ENCODE results near the gene DQX1. TPM values are rescaled to one million over a fixed set of nuclear protein-coding genes. Genes with fewer than 3 reads are reported as not detected.

Gene DQX1
- total and polyA plus RNA-seq, 2 of the 4 experiments (the other 2 are of a cell fraction): 0.07 TPM; not detected in 1

DNA sequence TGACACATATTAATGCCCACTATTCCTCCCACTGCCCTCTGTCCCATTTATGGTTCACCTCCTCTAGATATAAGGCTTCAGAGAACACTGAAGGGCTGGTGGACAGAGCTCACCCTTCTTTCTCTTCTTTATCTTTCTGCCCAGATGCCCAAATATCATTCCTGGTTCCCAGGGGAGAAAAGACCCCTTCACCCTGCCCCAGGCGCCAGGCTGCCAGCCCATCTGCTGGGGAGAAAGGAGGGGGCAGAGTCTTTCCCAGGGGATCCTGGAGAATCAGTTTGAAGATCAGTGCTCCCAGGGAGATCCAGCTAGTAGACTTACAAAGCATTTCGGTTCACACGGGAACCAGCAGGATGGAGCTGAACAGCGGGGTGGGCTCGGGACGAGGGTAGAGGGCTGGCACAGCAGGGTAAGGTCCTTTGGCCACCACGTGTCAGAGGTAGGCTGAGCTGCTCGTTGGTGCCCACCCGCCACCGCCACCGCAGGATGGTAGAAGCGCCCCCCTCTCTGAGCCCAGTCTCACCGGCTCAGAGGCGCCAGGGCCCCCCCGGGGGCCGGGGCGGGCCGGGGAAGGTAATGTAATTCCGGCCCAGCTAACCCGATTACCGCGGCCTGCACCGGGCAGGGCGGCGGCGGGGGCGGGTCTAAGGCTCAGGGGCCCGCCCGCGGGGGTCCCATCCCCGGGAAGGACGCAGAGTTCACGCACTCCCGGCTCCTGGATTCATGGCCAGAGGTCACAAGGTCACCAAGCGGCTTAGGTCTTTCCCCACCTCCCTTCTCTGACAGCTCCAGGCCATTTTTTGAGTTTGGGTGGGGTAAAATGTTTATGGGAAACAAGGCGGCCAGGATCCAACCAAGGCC is 13.1 kb downstream of the DQX1 start (continued):
- no peak for TF ChIP-seq MAFK (IDR thresholded peaks at IDR 0.05; ENCODE audit: low read depth, low read length)
- TF ChIP-seq RAD21 (IDR thresholded peaks at IDR 0.05; ENCODE audit: low read length): no peak
- no peak for TF ChIP-seq CEBPB (IDR thresholded peaks at IDR 0.05; ENCODE audit: low read depth, low read length)

DNA sequence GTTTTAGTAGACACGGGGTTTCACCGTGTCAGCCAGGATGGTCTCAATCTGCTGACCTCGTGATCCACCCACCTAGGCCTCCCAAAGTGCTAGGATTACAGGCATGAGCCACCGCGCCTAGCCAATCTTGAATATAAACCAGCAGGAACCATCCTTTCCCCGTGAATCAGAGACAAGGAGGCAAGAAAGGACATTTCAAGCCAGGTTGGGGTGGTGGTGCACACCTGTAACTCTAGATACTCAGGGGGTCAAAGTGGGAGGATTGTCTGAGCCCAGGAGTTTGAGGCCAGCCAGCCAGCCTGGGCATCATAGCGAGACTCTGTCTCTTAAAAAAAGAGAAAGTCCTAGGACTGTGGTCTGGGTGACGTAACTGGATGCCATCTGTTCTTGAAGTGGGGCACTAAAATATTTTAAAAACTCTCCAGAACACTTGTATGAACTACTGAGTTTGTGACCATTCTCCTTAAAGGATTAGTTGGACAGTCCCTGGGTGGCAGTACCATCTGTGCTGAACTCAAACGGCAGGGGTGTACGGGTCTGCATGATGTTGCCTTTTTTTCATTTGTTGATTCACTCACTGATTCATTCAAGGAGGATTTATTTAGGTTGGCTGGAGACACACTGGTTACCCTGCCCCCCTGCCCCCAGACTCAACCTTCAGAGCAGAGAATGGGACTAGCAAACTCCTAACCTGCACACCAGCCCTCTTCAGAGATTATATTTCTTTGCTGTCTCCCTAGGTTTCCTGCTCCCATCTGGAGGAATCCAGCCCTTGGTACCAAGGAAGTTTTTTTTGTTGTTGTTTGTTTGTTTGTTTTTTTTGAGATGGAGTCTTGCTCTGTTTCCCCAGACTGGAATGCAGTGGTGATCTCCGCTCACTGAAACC is 14.7 kb downstream of the DQX1 start:
- peaks cover 15% of the 10 kb centered on the region for H3K9me3 ChIP-seq (ENCODE audit: control insufficient read depth, insufficient read depth, low read length)
- H4K5ac ChIP-seq (ENCODE audit: low read depth, low read length): no peak overlapping the region
- POLR2A ChIA-PET (ENCODE audit: unreplicated experiment): no interaction called here
- in situ Hi-C loops (cut with MboI; ENCODE audit: low sequenced_read_pairs): no loop called here
- H3K36me3 ChIP-seq (ENCODE audit: control insufficient read depth, insufficient read depth, low read length): no peaks in the 10 kb centered on the region
- no CpG with 5 or more reads among the region's 11 CpGs for WGBS, 2 experiments (ENCODE audit: extremely low coverage in 2 of 2, insufficient read length in 1 of 2)
- H3K9ac ChIP-seq (ENCODE audit: low read depth, low read length): no peak overlapping the region
- H4K20me1 ChIP-seq (ENCODE audit: insufficient read depth, low read length): 0 out of 2 replicates have a peak, but pooled peaks cover 5% of the 10 kb centered on the region
- H3K4me3 ChIP-seq (ENCODE audit: insufficient read depth, low read depth, low read length): no peak overlapping the region
- H3K4ac ChIP-seq (ENCODE audit: low read depth, low read length): no peak overlapping the region
- no peak overlapping the region for H2BK5ac ChIP-seq (ENCODE audit: low read depth, low read length, poor library complexity, severe bottlenecking)
- H3K9me1 ChIP-seq (ENCODE audit: insufficient read depth, low read length): peaks cover 6% of the 10 kb centered on the region; the same call in 1 of the 2 replicates
- no peak overlapping the region for H2AFZ ChIP-seq (replicated peaks; ENCODE audit: low read length, poor library complexity)
- no peak overlapping the region for H3K27ac ChIP-seq (ENCODE audit: insufficient read depth, low read length)
- no peak overlapping the region for H3K56ac ChIP-seq (ENCODE audit: extremely low read depth, insufficient read depth, low read length)
- H3K14ac ChIP-seq (replicated peaks; ENCODE audit: low read depth, low read length): no peak overlapping the region
- no peak overlapping the region for H2BK20ac ChIP-seq (ENCODE audit: low read depth, low read length)
- BruUV-seq (replicated peaks): no TSS peak
- TF ChIP-seq NFE2L2 (IDR thresholded peaks at IDR 0.05; ENCODE audit: low read depth, low read length) (no peak), CHD1 (IDR thresholded peaks at IDR 0.05; ENCODE audit: low read depth, low read length) (no peak), POLR2A (IDR thresholded peaks at IDR 0.05; ENCODE audit: low read depth, low read length) (no peak), BHLHE40 (IDR thresholded peaks at IDR 0.05; ENCODE audit: low read depth, low read length) (no peak), RAD21 (IDR thresholded peaks at IDR 0.05; ENCODE audit: low read length) (no peak), RCOR1 (IDR thresholded peaks at IDR 0.05; ENCODE audit: insufficient replicate concordance, low read length) (no peak), RFX5 (IDR thresholded peaks at IDR 0.05; ENCODE audit: low read depth, low read length) (no peak), MXI1 (IDR thresholded peaks at IDR 0.05; ENCODE audit: borderline replicate concordance, low read depth, low read length) (no peak), SMC3 (IDR thresholded peaks at IDR 0.05; ENCODE audit: low read depth, low read length) (no peak), CEBPB (IDR thresholded peaks at IDR 0.05; ENCODE audit: low read depth, low read length) (no peak)
- TF ChIP-seq, protein P1, sequence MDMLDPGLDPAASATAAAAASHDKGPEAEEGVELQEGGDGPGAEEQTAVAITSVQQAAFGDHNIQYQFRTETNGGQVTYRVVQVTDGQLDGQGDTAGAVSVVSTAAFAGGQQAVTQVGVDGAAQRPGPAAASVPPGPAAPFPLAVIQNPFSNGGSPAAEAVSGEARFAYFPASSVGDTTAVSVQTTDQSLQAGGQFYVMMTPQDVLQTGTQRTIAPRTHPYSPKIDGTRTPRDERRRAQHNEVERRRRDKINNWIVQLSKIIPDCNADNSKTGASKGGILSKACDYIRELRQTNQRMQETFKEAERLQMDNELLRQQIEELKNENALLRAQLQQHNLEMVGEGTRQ (IDR thresholded peaks at IDR 0.05; ENCODE audit: low read depth, low read length): no peak
- TF ChIP-seq, protein P2, sequence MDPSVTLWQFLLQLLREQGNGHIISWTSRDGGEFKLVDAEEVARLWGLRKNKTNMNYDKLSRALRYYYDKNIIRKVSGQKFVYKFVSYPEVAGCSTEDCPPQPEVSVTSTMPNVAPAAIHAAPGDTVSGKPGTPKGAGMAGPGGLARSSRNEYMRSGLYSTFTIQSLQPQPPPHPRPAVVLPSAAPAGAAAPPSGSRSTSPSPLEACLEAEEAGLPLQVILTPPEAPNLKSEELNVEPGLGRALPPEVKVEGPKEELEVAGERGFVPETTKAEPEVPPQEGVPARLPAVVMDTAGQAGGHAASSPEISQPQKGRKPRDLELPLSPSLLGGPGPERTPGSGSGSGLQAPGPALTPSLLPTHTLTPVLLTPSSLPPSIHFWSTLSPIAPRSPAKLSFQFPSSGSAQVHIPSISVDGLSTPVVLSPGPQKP (IDR thresholded peaks at IDR 0.05; ENCODE audit: borderline replicate concordance, low read depth, low read length): no peak
- peaks cover 6% of the 10 kb centered on the region for H3K4me1 ChIP-seq (ENCODE audit: control insufficient read depth, insufficient read depth, low read length)
- peaks cover 4 to 10% of the 10 kb centered on the region in 2 experiments; a peak in 3 of 4 replicates for H3K79me1 ChIP-seq (ENCODE audit: low read depth in 1 of 2, low read length in 2 of 2)
- no peak overlapping the region for H2AK9ac ChIP-seq (replicated peaks; ENCODE audit: low read depth, low read length, poor library complexity)
- H3K23ac ChIP-seq (ENCODE audit: low read depth, low read length): no peak overlapping the region
- H3K4me2 ChIP-seq (ENCODE audit: low read depth, low read length): no peak overlapping the region
- ATAC-seq (ENCODE audit: low read depth) (no peak), DNase-seq (peak; percentile 37)
- intact Hi-C loops (cut with micrococcal nuclease): no loop called here
- dilution Hi-C loops (cut with HindIII; ENCODE audit: low sequenced_read_pairs, unreplicated experiment): no loop called here
- H2BK15ac ChIP-seq (ENCODE audit: low read depth, low read length): no peak overlapping the region
- H4K8ac ChIP-seq (ENCODE audit: low read depth in 2 of 2, low read length in 2 of 2): no peak overlapping the region
- no peak overlapping the region for H4K91ac ChIP-seq (ENCODE audit: insufficient read depth, low read depth, low read length)
- no peak overlapping the region for H2BK120ac ChIP-seq (ENCODE audit: low read depth, low read length)
- H3K18ac ChIP-seq (ENCODE audit: low read depth, low read length): no peak overlapping the region
- CTCF ChIA-PET: no interaction called here
- H2AK5ac ChIP-seq (ENCODE audit: low read depth, low read length): no peak overlapping the region
- H3K27me3 ChIP-seq (ENCODE audit: control insufficient read depth, insufficient read depth, low read length): peaks cover 57% of the 10 kb centered on the region

Measured in IMR-90 (cell line).